H1 (cell line): ENCODE data around the gene MT1G. TPM values are rescaled to one million over a fixed set of nuclear protein-coding genes. Genes with fewer than 3 reads are reported as not detected.

ENCODE experiments used
- CTCF ChIP-seq, 3 experiments: IDR thresholded peaks; 1 replicate in 2 of 3; 2 replicates in 1 of 3; pipeline versions ENCODE4 v1.5.1 to v1.6.1; 2011; ENCODE audit warnings: low read length in 3 of 3, mild to moderate bottlenecking in 3 of 3, inconsistent platforms in 2 of 3, low read depth in 1 of 3, moderate library complexity in 1 of 3; ENCODE audit not compliant: insufficient read depth in 1 of 3; ENCODE audit errors: control extremely low read depth in 1 of 3
- JUN ChIP-seq: IDR thresholded peaks from 2 replicates; pipeline ENCODE4 v1.6.1; 2011; ENCODE audit warnings: low read depth, mild to moderate bottlenecking, improper control_type of control experiment, low read length
- RFX5 ChIP-seq: IDR thresholded peaks from 2 replicates; pipeline ENCODE4 v1.6.1; 2011; ENCODE audit warnings: low read depth, low read length, improper control_type of control experiment, borderline replicate concordance
- SP1 ChIP-seq: IDR thresholded peaks from 2 replicates; pipeline ENCODE4 v1.6.1; 2011; ENCODE audit warnings: low read depth, low read length
- TCF12 ChIP-seq: IDR thresholded peaks from 2 replicates; pipeline ENCODE4 v1.6.1; 2011; ENCODE audit warnings: low read depth, mild to moderate bottlenecking, low read length
- polyA plus RNA-seq, 7 experiments: library from polyadenylated mRNA; depleted of rRNA in 3 of 7; stranded (reverse) in 5 of 7; unstranded in 2 of 7; fragments of >200 nt in 5 of 7; fragments of 200-250 nt in 2 of 7; gene quantifications; 1 replicate in 5 of 7; 2 replicates in 1 of 7; 4 replicates in 1 of 7; pipeline versions ENCODE4 v1.2.1 to v1.2.3, GENCODE V29; 2011 to 2013; ENCODE audit warnings: missing spikeins in 2 of 7, mixed read lengths in 2 of 7
- total RNA-seq: library from RNA; stranded (reverse); fragmentation: NEBNext Ultra II Directional; extraction: Animal tissue kit (Norgen Biotek cat#: 25700); gene quantifications from 2 replicates; pipeline ENCODE4 v1.2.1, GENCODE V29; 2021

MT1G gene
- total and polyA plus RNA-seq, 2 of the 8 experiments (the other 6 are each of a cell fraction or from before 2014, with no cell fraction given): 17.7 to 515 TPM

- TF ChIP-seq SP1 (no peak), JUN (no peak), CTCF (IDR thresholded peaks at IDR 0.05; ENCODE audit: control extremely low read depth in 1 of 3, insufficient read depth in 1 of 3, low read depth in 1 of 3, low read length in 3 of 3) (peak in 1 of 3 experiments; percentile 11; a peak in 1 of 4 replicates), TCF12 (no peak), RFX5 (no peak)
These were observed 39.1 kb downstream of the MT1G start (continued) for GRCh38 chr16:56628486-56629350.
